Measurements from ENCODE around the gene HHAT.

The HHAT gene

GRCh38 chr1:210626341-210626740, 297.6 kb downstream of the HHAT start:
- TF ChIP-seq, protein P1, sequence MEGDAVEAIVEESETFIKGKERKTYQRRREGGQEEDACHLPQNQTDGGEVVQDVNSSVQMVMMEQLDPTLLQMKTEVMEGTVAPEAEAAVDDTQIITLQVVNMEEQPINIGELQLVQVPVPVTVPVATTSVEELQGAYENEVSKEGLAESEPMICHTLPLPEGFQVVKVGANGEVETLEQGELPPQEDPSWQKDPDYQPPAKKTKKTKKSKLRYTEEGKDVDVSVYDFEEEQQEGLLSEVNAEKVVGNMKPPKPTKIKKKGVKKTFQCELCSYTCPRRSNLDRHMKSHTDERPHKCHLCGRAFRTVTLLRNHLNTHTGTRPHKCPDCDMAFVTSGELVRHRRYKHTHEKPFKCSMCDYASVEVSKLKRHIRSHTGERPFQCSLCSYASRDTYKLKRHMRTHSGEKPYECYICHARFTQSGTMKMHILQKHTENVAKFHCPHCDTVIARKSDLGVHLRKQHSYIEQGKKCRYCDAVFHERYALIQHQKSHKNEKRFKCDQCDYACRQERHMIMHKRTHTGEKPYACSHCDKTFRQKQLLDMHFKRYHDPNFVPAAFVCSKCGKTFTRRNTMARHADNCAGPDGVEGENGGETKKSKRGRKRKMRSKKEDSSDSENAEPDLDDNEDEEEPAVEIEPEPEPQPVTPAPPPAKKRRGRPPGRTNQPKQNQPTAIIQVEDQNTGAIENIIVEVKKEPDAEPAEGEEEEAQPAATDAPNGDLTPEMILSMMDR (IDR thresholded peaks at IDR 0.05; ENCODE audit: borderline replicate concordance, insufficient read depth, low read depth, low read length): no peak
- H3K4me3 ChIP-seq (ENCODE audit: low read depth, low read length): no peak overlapping the region

DNA sequence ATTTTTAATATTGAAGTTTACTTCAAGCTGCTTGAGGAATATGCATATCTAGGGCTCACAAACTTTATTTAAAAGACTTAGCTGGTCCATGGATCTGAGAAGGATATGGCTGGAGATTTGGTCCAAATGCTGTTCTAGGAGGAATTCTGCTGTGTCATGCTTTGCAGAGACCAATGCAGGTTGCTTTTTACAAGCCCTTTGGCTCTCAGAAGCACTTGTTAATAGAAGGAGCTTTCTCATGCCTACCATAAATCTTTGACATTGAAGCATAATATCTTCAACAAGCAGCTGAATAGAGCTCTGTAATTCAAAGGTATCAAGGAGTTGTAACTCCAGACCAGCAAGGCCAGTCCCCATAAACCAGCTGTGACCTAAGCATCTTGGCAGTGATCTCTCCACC, 299.1 kb downstream of the HHAT start:
- TF ChIP-seq, protein P1 (IDR thresholded peaks at IDR 0.05; ENCODE audit: borderline replicate concordance, insufficient read depth, low read depth, low read length): no peak

DNA sequence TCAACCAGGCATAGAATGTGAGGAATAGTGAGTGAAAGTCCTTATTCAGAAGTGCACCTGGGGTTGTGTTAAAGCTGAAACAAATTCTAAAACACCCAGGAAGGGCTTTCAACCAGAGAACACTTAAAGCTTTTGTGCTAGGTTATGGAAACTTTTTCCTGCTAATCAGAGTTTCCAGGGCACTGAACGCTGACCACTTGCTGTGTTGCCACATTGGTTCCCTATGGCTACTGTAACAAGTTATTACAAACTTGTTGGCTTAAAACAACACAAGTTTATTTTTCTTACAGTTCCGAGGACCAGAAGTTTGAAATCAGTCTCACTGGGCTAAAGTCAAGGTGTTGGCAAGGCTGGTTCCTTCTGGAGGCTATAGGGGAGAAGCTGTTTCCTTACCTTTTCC, 300.6 kb downstream of the HHAT start:
- no peak overlapping the region for H3K4me3 ChIP-seq (ENCODE audit: low read depth, low read length)
- TF ChIP-seq, protein P1 (IDR thresholded peaks at IDR 0.05; ENCODE audit: borderline replicate concordance, insufficient read depth, low read depth, low read length): no peak

More for the DNA sequence above, 299.1 kb downstream of the HHAT start:
- no peak overlapping the region for H3K4me3 ChIP-seq (ENCODE audit: low read depth, low read length)

GRCh38 chr1:210631399-210631798, 302.7 kb downstream of the HHAT start:
- no peak overlapping the region for H3K4me3 ChIP-seq (ENCODE audit: low read depth, low read length)
- TF ChIP-seq, protein P1 (IDR thresholded peaks at IDR 0.05; ENCODE audit: borderline replicate concordance, insufficient read depth, low read depth, low read length): no peak

- TF ChIP-seq, protein P1 (IDR thresholded peaks at IDR 0.05; ENCODE audit: borderline replicate concordance, insufficient read depth, low read depth, low read length): no peak
These were observed 304.4 kb downstream of the HHAT start for GRCh38 chr1:210633140-210633539.

DNA sequence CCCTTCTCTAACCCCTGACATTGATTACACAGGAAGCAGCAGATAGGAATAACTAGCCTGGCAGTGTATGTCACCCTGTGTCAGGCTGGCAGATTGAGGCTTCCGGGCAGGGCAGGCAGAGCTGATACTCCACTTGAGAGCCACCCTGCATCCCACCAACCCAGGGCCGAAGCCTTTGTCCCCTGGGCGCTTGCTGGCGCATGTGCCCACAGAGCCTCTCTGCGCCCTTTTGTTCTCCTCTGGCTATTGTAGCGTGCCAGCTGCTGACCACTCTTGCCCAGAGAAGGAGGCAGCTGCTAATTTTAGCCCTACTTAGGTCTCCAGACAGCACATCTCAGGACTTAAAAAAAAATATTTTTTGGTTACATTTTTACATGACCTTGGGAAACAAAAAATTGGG, 304.9 kb downstream of the HHAT start:
- TF ChIP-seq, protein P1 (IDR thresholded peaks at IDR 0.05; ENCODE audit: borderline replicate concordance, insufficient read depth, low read depth, low read length): no peak
- no peak overlapping the region for H3K4me3 ChIP-seq (ENCODE audit: low read depth, low read length)

More at GRCh38 chr1:210633140-210633539, 304.4 kb downstream of the HHAT start:
- H3K4me3 ChIP-seq (ENCODE audit: low read depth, low read length): no peak overlapping the region

GRCh38 chr1:210635108-210635507, 306.4 kb downstream of the HHAT start:
- TF ChIP-seq, protein P1 (IDR thresholded peaks at IDR 0.05; ENCODE audit: borderline replicate concordance, insufficient read depth, low read depth, low read length): no peak
- no peak overlapping the region for H3K4me3 ChIP-seq (ENCODE audit: low read depth, low read length)

Measured in GM12875 (cell line).